OCI-LY7 (cell line): Measurements from ENCODE around the gene JAK1. TPM values are rescaled to one million over a fixed set of nuclear protein-coding genes. Genes with fewer than 3 reads are reported as not detected.
A peak's percentile ranks its signal among the peaks of the same experiment; 100 is the strongest.

Experiments
- BruUV-seq: library from RNA; stranded (reverse); fragments of 400-500 nt; replicated peaks from 2 replicates; lab custom pipeline; 2021; lab: Mats Ljungman, UMichigan
- CTCF ChIA-PET: fragments of 300-600 bp; sonication (Branson Sonifier 250); formaldehyde crosslinking; loops from one replicate; lab custom pipeline; 2022; ENCODE audit warnings: antibody characterized with exemption; ENCODE audit not compliant: unreplicated experiment; lab: Charles Lee
- POLR2A ChIA-PET: fragments of 300-600 bp; sonication (Branson Sonifier 250); formaldehyde crosslinking; loops from one replicate; lab custom pipeline; 2022; ENCODE audit warnings: antibody characterized with exemption; lab: Charles Lee
- DNase-seq: peaks from one replicate; pipeline ENCODE4 v3.0.0-alpha.2; 2015; ENCODE audit warnings: low spot score
- H2AFZ ChIP-seq: fragments of 200-600 bp; sonication (generic), shearing (Covaris generic); 2 replicates; pipeline ENCODE4 v1.6.1; 2014; ENCODE audit warnings: mild to moderate bottlenecking, antibody characterized with exemption, low read length, moderate library complexity
- H3K27ac ChIP-seq: fragments of 200-600 bp; sonication (generic); 2 replicates; pipeline ENCODE4 v1.5.1; 2014; ENCODE audit warnings: mixed run types, low read depth, mild to moderate bottlenecking, moderate library complexity, low read length, inconsistent platforms; ENCODE audit not compliant: poor library complexity, severe bottlenecking
- H3K36me3 ChIP-seq: fragments of 200-600 bp; sonication (generic); 2 replicates; pipeline ENCODE4 v1.6.1; 2014; ENCODE audit warnings: mild to moderate bottlenecking, antibody characterized with exemption, low read length, moderate library complexity, mixed read lengths; ENCODE audit not compliant: insufficient read depth
- H3K4me1 ChIP-seq: fragments of 200-600 bp; sonication (generic); 2 replicates; pipeline ENCODE4 v1.5.1; 2014; ENCODE audit warnings: mild to moderate bottlenecking, low read length; ENCODE audit not compliant: insufficient read depth, poor library complexity, severe bottlenecking
- H3K4me2 ChIP-seq: fragments of 200-600 bp; sonication (generic); 2 replicates; pipeline ENCODE4 v1.6.1; 2014; ENCODE audit warnings: mild to moderate bottlenecking, low read length
- H3K4me3 ChIP-seq: fragments of 200-600 bp; sonication (generic); 2 replicates; pipeline ENCODE4 v1.5.1; 2014; ENCODE audit warnings: mild to moderate bottlenecking, low read depth, low read length; ENCODE audit not compliant: poor library complexity, severe bottlenecking
- H3K79me2 ChIP-seq: fragments of 200-600 bp; sonication (generic); 2 replicates; pipeline ENCODE4 v1.6.1; 2016; ENCODE audit warnings: low read depth, mild to moderate bottlenecking, low read length, moderate library complexity, mixed read lengths; ENCODE audit not compliant: insufficient read depth
- H3K9me2 ChIP-seq: fragments of 200-600 bp; sonication (generic); 2 replicates; pipeline ENCODE4 v1.6.1; 2016; ENCODE audit warnings: mild to moderate bottlenecking, low read length, mixed read lengths; ENCODE audit not compliant: insufficient read depth
- H3K9me3 ChIP-seq: fragments of 200-600 bp; sonication (generic); 2 replicates; pipeline ENCODE4 v1.6.1; 2014; ENCODE audit warnings: mild to moderate bottlenecking, mixed run types, low read length, mixed read lengths
- H4K20me1 ChIP-seq: fragments of 200-600 bp; sonication (generic); 2 replicates; pipeline ENCODE4 v1.6.1; 2014; ENCODE audit warnings: mild to moderate bottlenecking, antibody characterized with exemption, low read length, moderate library complexity, mixed read lengths; ENCODE audit not compliant: insufficient read depth
- EZH2phosphoT487 ChIP-seq: fragments of 200-600 bp; sonication (generic); IDR thresholded peaks from 2 replicates; pipeline ENCODE4 v1.6.1; 2018; ENCODE audit warnings: low read depth, borderline replicate concordance, mild to moderate bottlenecking, mixed run types, antibody characterized with exemption, low read length, moderate library complexity, mixed read lengths
- intact Hi-C: fragments of 100-400 bp; cut with micrococcal nuclease; formaldehyde crosslinking; loops from one replicate; pipeline ENCODE4 v1.10.0; 2022; ENCODE audit not compliant: unreplicated experiment
- total RNA-seq, 2 experiments: library from RNA; depleted of rRNA in 1 of 2; stranded (reverse); fragments of >200 nt in 1 of 2; shearing (Covaris generic) in 1 of 2; gene quantifications; 2 replicates each; pipeline ENCODE4 v1.2.3, GENCODE V29; 2014 to 2022
- TF ChIP-seq, protein P1 (sequence below): fragments of 200-600 bp; sonication (generic); conservative IDR thresholded peaks from 2 replicates; pipeline ENCODE4 v1.5.1; 2014; ENCODE audit warnings: mild to moderate bottlenecking, antibody characterized with exemption, low read length, moderate library complexity, mixed read lengths

Gene JAK1
- total RNA-seq, 2 experiments from 2014 or later, result 72.6 to 86.8 TPM

DNA sequence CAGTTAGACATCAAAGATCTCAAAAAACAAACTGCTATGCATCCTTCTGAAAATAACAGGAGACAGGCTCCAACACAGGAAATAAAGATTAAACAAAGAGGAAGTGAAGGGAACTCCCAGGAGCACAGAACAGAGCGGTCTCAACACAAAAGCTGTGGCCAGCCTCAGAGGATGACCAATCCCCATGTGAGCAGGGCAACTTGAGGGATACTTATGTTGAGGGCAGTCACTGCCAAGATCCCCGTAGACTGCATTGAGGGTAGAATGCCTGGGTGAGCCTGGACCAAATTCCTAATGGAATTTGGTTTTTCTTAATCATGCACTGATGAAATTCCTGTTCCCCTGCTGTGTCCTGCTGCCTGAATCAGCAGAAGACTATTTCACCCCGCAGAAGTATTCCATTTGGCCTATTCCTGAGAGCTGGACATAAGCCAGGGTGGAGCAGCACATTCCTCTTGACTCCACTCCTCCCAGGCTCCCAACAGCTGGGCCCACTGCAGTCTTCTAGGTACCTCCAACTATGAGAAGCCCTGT lies 49.0 kb downstream of the JAK1 start:
- Histone ChIP-seq H2AFZ (no peak overlapping the region), H3K9me2 (no peaks in the 10 kb centered on the region), H3K36me3 (no peaks in the 10 kb centered on the region), H3K4me3 (peak overlapping the region; percentile 12), H3K27ac (no peak overlapping the region), H3K4me1 (peaks cover 23% of the 10 kb centered on the region), H3K4me2 (peak overlapping the region; percentile 59), H3K9me3 (no peaks in the 10 kb centered on the region), H3K79me2 (peaks cover 78% of the 10 kb centered on the region), H4K20me1 (peaks cover 54% of the 10 kb centered on the region)
- peak; percentile 37 for DNase-seq
- ChIA-PET CTCF (no interaction called here), POLR2A (interaction anchor here (1.2 kb wide), 1 partner anchor 44 kb away, joined by 5 read pairs; no protein-coding TSS in a partner anchor)
- BruUV-seq, result no TSS peak
- intact Hi-C loops, result no loop called here
- no peak for TF ChIP-seq EZH2phosphoT487
- TF ChIP-seq, protein P1, sequence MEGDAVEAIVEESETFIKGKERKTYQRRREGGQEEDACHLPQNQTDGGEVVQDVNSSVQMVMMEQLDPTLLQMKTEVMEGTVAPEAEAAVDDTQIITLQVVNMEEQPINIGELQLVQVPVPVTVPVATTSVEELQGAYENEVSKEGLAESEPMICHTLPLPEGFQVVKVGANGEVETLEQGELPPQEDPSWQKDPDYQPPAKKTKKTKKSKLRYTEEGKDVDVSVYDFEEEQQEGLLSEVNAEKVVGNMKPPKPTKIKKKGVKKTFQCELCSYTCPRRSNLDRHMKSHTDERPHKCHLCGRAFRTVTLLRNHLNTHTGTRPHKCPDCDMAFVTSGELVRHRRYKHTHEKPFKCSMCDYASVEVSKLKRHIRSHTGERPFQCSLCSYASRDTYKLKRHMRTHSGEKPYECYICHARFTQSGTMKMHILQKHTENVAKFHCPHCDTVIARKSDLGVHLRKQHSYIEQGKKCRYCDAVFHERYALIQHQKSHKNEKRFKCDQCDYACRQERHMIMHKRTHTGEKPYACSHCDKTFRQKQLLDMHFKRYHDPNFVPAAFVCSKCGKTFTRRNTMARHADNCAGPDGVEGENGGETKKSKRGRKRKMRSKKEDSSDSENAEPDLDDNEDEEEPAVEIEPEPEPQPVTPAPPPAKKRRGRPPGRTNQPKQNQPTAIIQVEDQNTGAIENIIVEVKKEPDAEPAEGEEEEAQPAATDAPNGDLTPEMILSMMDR, result no peak

DNA sequence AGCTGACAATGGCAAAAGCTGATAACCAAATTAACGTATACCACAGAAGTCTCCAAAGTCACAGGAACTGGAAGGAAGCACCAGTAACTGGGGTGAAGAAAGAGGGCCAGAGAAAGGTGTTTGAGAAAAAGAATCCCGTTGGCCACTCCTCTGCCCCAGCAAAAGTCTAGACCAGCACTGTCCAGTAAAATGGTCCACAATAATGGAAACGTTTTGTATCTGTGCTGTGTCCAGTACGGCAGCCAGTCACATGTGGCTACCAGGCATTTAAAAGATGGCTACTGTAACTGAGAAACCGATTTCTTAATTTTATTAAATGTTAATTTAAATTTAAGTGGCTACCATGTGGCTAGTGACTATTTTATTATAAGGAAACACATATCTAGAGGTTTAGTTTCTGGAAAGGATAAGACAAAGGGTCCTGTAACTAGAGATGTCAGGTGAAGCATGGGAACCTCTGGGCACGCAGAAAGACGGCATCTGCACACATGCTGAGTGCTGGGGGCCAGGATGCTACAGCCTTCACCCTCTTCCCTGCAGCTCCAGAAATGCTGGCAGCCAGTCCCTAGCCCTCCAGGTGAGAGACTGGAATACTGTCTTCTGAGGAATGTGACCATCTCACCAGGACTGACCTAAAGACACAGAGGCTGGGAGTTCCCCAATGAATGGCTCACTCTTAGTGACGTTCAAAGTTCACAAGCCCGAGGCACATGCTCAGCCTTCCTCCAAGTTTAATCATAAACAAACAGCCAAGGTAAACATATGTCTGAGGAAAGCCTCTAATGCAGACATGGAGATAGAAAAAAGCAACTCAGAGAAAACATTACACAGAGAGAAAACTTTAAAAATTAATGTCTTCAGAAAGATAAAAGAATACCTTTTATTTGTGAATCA lies 50.7 kb downstream of the JAK1 start:
- Histone ChIP-seq H3K79me2 (peaks cover 78% of the 10 kb centered on the region), H3K9me3 (no peaks in the 10 kb centered on the region), H3K4me3 (no peak overlapping the region), H3K4me2 (0 out of 2 replicates have a peak overlapping the region, but pooled peaks have one; percentile 59), H3K9me2 (no peaks in the 10 kb centered on the region), H4K20me1 (peaks cover 40% of the 10 kb centered on the region), H3K4me1 (peaks cover 23% of the 10 kb centered on the region), H3K27ac (no peak overlapping the region), H2AFZ (no peak overlapping the region), H3K36me3 (no peaks in the 10 kb centered on the region)
- DNase-seq, result no peak
- TF ChIP-seq, protein P1, result no peak
- TF ChIP-seq EZH2phosphoT487, result no peak
- POLR2A ChIA-PET, result interaction anchor here (0.7 to 1.2 kb wide), 5 partner anchors 10 to 36 kb away, joined by 3 to 5 read pairs (median 3); no protein-coding TSS in a partner anchor
- CTCF ChIA-PET, result no interaction called here
- intact Hi-C loops, result no loop called here
- BruUV-seq, result no TSS peak
